GM12878 (cell line): Measurements from ENCODE around the gene PRADC1. TPM values are rescaled to one million over a fixed set of nuclear protein-coding genes. Genes with fewer than 3 reads are reported as not detected.

Experiments
- ATAC-seq: fragments of 200-7000 bp; cut with Tn5 transposase; 3 replicates; pipeline ENCODE4 v1.9.1; 2020; ENCODE audit warnings: mild to moderate bottlenecking, moderate library complexity
- BruUV-seq: library from RNA; stranded (reverse); fragments of 400-500 nt; replicated peaks from 2 replicates; lab custom pipeline; 2021; lab: Mats Ljungman, UMichigan
- CTCF ChIA-PET: fragments of 300-600 bp; sonication (Branson Sonifier 250); formaldehyde crosslinking; extraction: SDS; loops from one replicate; lab custom pipeline; 2021; ENCODE audit warnings: inconsistent platforms; lab: Yijun Ruan, JAX
- POLR2A ChIA-PET: fragments of 350-600 bp; formaldehyde crosslinking; extraction: SDS; loops from one replicate; lab custom pipeline; 2021; ENCODE audit warnings: inconsistent platforms; lab: Charles Lee
- RAD21 ChIA-PET: fragments of 300-600 bp; sonication (Branson Sonifier 250); formaldehyde crosslinking; loops from one replicate; lab custom pipeline; 2023; ENCODE audit warnings: antibody characterized with exemption; ENCODE audit not compliant: unreplicated experiment; lab: Charles Lee
- SMC1A ChIA-PET: fragments of 300-600 bp; sonication (Branson Sonifier 250); formaldehyde crosslinking; loops from one replicate; lab custom pipeline; 2023; ENCODE audit not compliant: unreplicated experiment, uncharacterized antibody; lab: Charles Lee
- DNase-seq: peaks from one replicate; pipeline ENCODE4 v3.0.0-alpha.2; 2011; ENCODE audit warnings: low read depth, low spot score
- FAIRE-seq: peaks from 3 replicates; lab custom pipeline; 2011; peaks lifted over from hg19 to GRCh38; lab: Jason Lieb, UNC
- H2AFZ ChIP-seq: 2 replicates; pipeline ENCODE4 v1.6.0; 2011; ENCODE audit warnings: low read depth, low read length, control low read depth; ENCODE audit not compliant: control insufficient read depth
- H3K27ac ChIP-seq: 2 replicates; pipeline ENCODE4 v1.5.1; 2011; ENCODE audit warnings: control low read depth; ENCODE audit not compliant: control insufficient read depth, insufficient read depth
- H3K27me3 ChIP-seq, 2 experiments: replicated peaks in 1 of 2; 2 replicates each; pipeline versions ENCODE4 v1.6.0 to v1.6.1; 2011; ENCODE audit warnings: low read length in 1 of 2; ENCODE audit not compliant: control insufficient read depth in 2 of 2, insufficient read depth in 2 of 2
- H3K36me3 ChIP-seq, 2 experiments: 2 replicates each; pipeline ENCODE4 v1.5.1; 2011; ENCODE audit warnings: low read length in 1 of 2; ENCODE audit not compliant: control insufficient read depth in 2 of 2, insufficient read depth in 2 of 2
- H3K4me1 ChIP-seq: 2 replicates; pipeline ENCODE4 v1.6.1; 2011; ENCODE audit warnings: mild to moderate bottlenecking, low read length, moderate library complexity, mixed read lengths; ENCODE audit not compliant: control insufficient read depth, insufficient read depth
- H3K4me2 ChIP-seq: 2 replicates; pipeline ENCODE4 v1.6.0; 2011; ENCODE audit warnings: control low read depth; ENCODE audit not compliant: control insufficient read depth, insufficient read depth
- H3K4me3 ChIP-seq: fragments of 200-600 bp; sonication (generic); 2 replicates; pipeline ENCODE4 v1.5.1; 2016
- H3K79me2 ChIP-seq: 2 replicates; pipeline ENCODE4 v1.6.0; 2011; ENCODE audit warnings: low read length; ENCODE audit not compliant: control insufficient read depth, insufficient read depth
- H3K9ac ChIP-seq: 2 replicates; pipeline ENCODE4 v1.8.0; 2011; ENCODE audit warnings: low read length, control low read depth, mixed read lengths; ENCODE audit not compliant: control insufficient read depth, insufficient read depth
- H3K9me3 ChIP-seq: replicated peaks from 3 replicates; pipeline ENCODE4 v1.5.1; 2011; ENCODE audit warnings: mild to moderate bottlenecking, low read length; ENCODE audit not compliant: control insufficient read depth, insufficient read depth
- H4K20me1 ChIP-seq: 2 replicates; pipeline ENCODE4 v1.6.0; 2011; ENCODE audit not compliant: control insufficient read depth, insufficient read depth
- ATF7 ChIP-seq: fragments of 450-650 bp; IDR thresholded peaks from 2 replicates; pipeline ENCODE4 v1.6.1; 2016; ENCODE audit warnings: low read depth, mild to moderate bottlenecking
- BHLHE40 ChIP-seq, 2 experiments: fragments of 450-650 bp in 1 of 2; IDR thresholded peaks; 2 replicates each; pipeline ENCODE4 v1.6.1; 2011 to 2017; ENCODE audit warnings: low read depth in 2 of 2, borderline replicate concordance in 1 of 2, improper control_type of control experiment in 1 of 2, low read length in 1 of 2, mild to moderate bottlenecking in 1 of 2
- HSF1 ChIP-seq: fragments of 150-350 bp; IDR thresholded peaks from 2 replicates; pipeline ENCODE4 v1.6.1; 2014; ENCODE audit warnings: mild to moderate bottlenecking, low read depth, low read length
- MTA2 ChIP-seq: fragments of 450-650 bp; IDR thresholded peaks from 2 replicates; pipeline ENCODE4 v1.6.1; 2016; ENCODE audit warnings: low read depth, mild to moderate bottlenecking, moderate library complexity
- NR2C2 ChIP-seq: IDR thresholded peaks from 2 replicates; pipeline ENCODE4 v1.6.1; 2011; ENCODE audit warnings: borderline replicate concordance, low read depth; ENCODE audit not compliant: control insufficient read depth, insufficient read length
- POLR2A ChIP-seq: IDR thresholded peaks from 2 replicates; pipeline ENCODE4 v1.6.1; 2011; ENCODE audit warnings: low read depth, mild to moderate bottlenecking, low read length
- SMAD5 ChIP-seq: IDR thresholded peaks from 2 replicates; pipeline ENCODE4 v1.6.1; 2016; ENCODE audit warnings: antibody characterized with exemption, low read depth
- SREBF1 ChIP-seq: IDR thresholded peaks from 2 replicates; pipeline ENCODE4 v1.6.1; 2012; ENCODE audit warnings: mild to moderate bottlenecking, low read length
- STAT3 ChIP-seq: IDR thresholded peaks from 2 replicates; pipeline ENCODE4 v1.6.1; 2011; ENCODE audit warnings: low read depth, low read length, improper control_type of control experiment
- TCF7 ChIP-seq: IDR thresholded peaks from 2 replicates; pipeline ENCODE4 v1.6.1; 2014; ENCODE audit warnings: antibody characterized with exemption, borderline replicate concordance
- WRNIP1 ChIP-seq: IDR thresholded peaks from 2 replicates; pipeline ENCODE4 v1.6.1; 2011; ENCODE audit warnings: low read depth, low read length, improper control_type of control experiment, borderline replicate concordance
- ZNF384 ChIP-seq: IDR thresholded peaks from 2 replicates; pipeline ENCODE4 v1.6.1; 2012; ENCODE audit warnings: low read depth, mild to moderate bottlenecking, low read length, improper control_type of control experiment, borderline replicate concordance
- ZZZ3 ChIP-seq: IDR thresholded peaks from 2 replicates; pipeline ENCODE4 v1.6.1; 2011; ENCODE audit warnings: low read depth; ENCODE audit not compliant: control insufficient read depth, insufficient read length
- WGBS: methylation state at CpG from one replicate; pipeline ENCODE4 v1.1.6; 2016; ENCODE audit warnings: low lambda C conversion rate; ENCODE audit not compliant: insufficient replicate concordance, insufficient coverage; ENCODE audit errors: missing lambda C conversion rate; 5-methylcytosine and 5-hydroxymethylcytosine counted together
- in situ Hi-C: fragments of 300-500 bp; cut with MboI; formaldehyde crosslinking; loops from 9 replicates; pipeline ENCODE4 v1.14.3; 2018; ENCODE audit warnings: mixed read lengths
- intact Hi-C: fragments of 100-400 bp; cut with micrococcal nuclease; formaldehyde crosslinking; loops from one replicate; pipeline ENCODE4 v1.14.2; 2022; ENCODE audit not compliant: unreplicated experiment
- polyA plus RNA-seq, 11 experiments: library from polyadenylated mRNA; depleted of rRNA in 4 of 11; unstranded in 6 of 11; stranded (reverse) in 5 of 11; fragments of >200 nt; fragmentation: Nextera tagmentation in 4 of 11; fragmentation: Illumina TruSeq in 1 of 11; extraction: Ambion mirVana in 4 of 11; extraction: Trizol in 1 of 11; gene quantifications; 1 replicate in 1 of 11; 2 replicates in 10 of 11; pipeline versions ENCODE4 v1.2.1 to v1.2.3, GENCODE V29; 2011 to 2016; ENCODE audit warnings: inconsistent platforms in 2 of 11, missing spikeins in 2 of 11, low read depth in 1 of 11
- total RNA-seq, 4 experiments: library from RNA; depleted of rRNA in 3 of 4; stranded (reverse); fragments of >200 nt in 3 of 4; fragmentation: Illumina TruSeq in 1 of 4; extraction: Trizol in 1 of 4; gene quantifications; 2 replicates each; pipeline versions ENCODE4 v1.2.1 to v1.2.3, GENCODE V29; 2013 to 2021

The PRADC1 gene
- total and polyA plus RNA-seq, 10 of the 15 experiments (the other 5 are each of a cell fraction or from before 2014, with no cell fraction given) = 3.7 to 39.0 (median 13.8) TPM

DNA sequence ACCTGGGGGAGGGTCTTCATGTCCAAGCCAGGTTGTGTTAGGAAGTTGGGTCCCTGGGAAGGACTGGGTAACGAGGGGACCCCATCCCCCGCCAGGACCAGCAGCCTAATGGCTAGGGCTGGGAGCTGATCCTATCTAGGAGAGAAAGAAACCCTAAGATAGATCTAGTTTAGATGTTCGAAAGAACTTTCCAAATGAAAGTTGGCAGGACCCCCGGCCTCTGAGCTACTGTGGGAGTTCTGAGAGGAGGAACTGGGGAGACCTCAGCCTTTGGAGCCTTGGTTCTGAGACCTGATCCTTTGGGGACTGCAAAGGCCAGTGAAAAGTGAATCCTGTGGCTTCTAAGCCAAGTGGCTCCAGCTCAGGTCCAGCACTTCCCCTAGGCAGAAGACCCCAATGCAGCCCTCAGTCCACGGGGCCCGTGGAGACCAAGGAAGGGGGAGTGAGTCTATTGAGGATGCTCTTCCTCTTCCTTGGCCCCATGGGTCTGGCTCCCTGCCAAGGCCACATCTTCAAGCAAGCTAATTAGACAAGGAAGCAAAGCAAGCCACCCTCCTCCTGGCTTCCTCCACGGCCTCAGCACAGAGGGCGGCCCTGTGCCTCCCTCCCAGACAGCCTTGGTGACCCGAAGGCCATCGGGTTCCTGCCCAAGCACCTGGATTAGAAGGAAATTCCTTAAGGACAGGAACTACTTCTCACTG lies 24.5 kb upstream of the PRADC1 start:
- Histone ChIP-seq H3K4me3 (no peak overlapping the region), H3K27me3 (no peaks in the 10 kb centered on the region), H3K27ac (no peak overlapping the region), H3K79me2 (no peaks in the 10 kb centered on the region), H2AFZ (no peak overlapping the region), H3K4me2 (no peak overlapping the region), H3K9ac (no peak overlapping the region), H4K20me1 (no peaks in the 10 kb centered on the region), H3K36me3 (peaks cover 18 to 25% of the 10 kb centered on the region in 2 experiments; a peak in 3 of 4 replicates), H3K4me1 (no peaks in the 10 kb centered on the region), H3K9me3 (no peaks in the 10 kb centered on the region)
- no TSS peak for BruUV-seq
- ChIA-PET CTCF (interaction anchor here (0.9 to 1.8 kb wide), 3 partner anchors 18 to 33 kb away, joined by 3 to 4 read pairs (median 3); no protein-coding TSS in a partner anchor), RAD21 (no interaction called here), POLR2A (interaction anchor here (0.6 kb wide), 1 partner anchor 17 kb away, joined by 5 read pairs; no protein-coding TSS in a partner anchor), SMC1A (interaction anchor here (1.2 kb wide), 1 partner anchor 32 kb away, joined by 3 read pairs; no protein-coding TSS in a partner anchor)
- TF ChIP-seq ATF7 (no peak), POLR2A (peak; percentile 7; the same call in 1 of the 2 replicates)
- WGBS = 62% methylated on average over 10 of the region's 10 CpGs
- intact Hi-C loops (loop anchor here (2.0 kb wide), 1 partner anchor 33 kb away; no protein-coding TSS in a partner anchor), in situ Hi-C loops (no loop called here)
- DNase-seq = no peak
- no peak for ATAC-seq
- FAIRE-seq = no peak

- Histone ChIP-seq H3K4me2 (no peak overlapping the region), H3K4me3 (no peak overlapping the region), H3K9ac (no peak overlapping the region), H4K20me1 (no peaks in the 10 kb centered on the region), H3K9me3 (no peaks in the 10 kb centered on the region), H3K4me1 (no peaks in the 10 kb centered on the region), H2AFZ (no peak overlapping the region), H3K79me2 (no peaks in the 10 kb centered on the region), H3K36me3 (peaks cover 18 to 28% of the 10 kb centered on the region in 2 experiments), H3K27me3 (no peaks in the 10 kb centered on the region), H3K27ac (no peak overlapping the region)
- CTCF ChIA-PET = interaction anchor here (0.9 to 1.8 kb wide), 2 partner anchors 32 to 34 kb away, joined by 3 to 4 read pairs; no protein-coding TSS in a partner anchor
- DNase-seq = no peak
- POLR2A ChIA-PET = interaction anchor here (0.6 kb wide), 1 partner anchor 653 kb away, joined by 3 read pairs; no protein-coding TSS in a partner anchor
- ATAC-seq = no peak
- intact Hi-C loops = loop anchor here (2.0 kb wide), 1 partner anchor 34 kb away; no protein-coding TSS in a partner anchor
- 88% methylated on average over 2 of the region's 2 CpGs for WGBS
- in situ Hi-C loops = no loop called here
- SMC1A ChIA-PET = interaction anchor here (1.2 kb wide), 1 partner anchor 33 kb away, joined by 3 read pairs; no protein-coding TSS in a partner anchor
- no peak for FAIRE-seq
- RAD21 ChIA-PET = no interaction called here
- BruUV-seq = no TSS peak
- TF ChIP-seq NR2C2 (no peak), BHLHE40 (IDR thresholded peaks at IDR 0.05; ENCODE audit: borderline replicate concordance in 1 of 2, low read depth in 2 of 2, low read length in 1 of 2) (no peak), WRNIP1 (no peak), TCF7 (no peak), SREBF1 (no peak), ZZZ3 (no peak), STAT3 (no peak), HSF1 (no peak), ZNF384 (no peak), SMAD5 (no peak), MTA2 (no peak)
Measured at GRCh38 chr2:73257021-73257420, 24.0 kb upstream of the PRADC1 start.
